HG03280 (cell line): Measurements from ENCODE around the gene UCN.

Experiments used
- ATAC-seq: cut with Tn5 transposase; IDR thresholded peaks from one replicate; pipeline ENCODE4 v1.9.1; 2021; ENCODE audit warnings: mild to moderate bottlenecking, moderate library complexity; ENCODE audit not compliant: unreplicated experiment

UCN gene

GRCh38 chr2:27262379-27263286 lies 45.6 kb downstream of the UCN start, which contains the start of gene SLC30A3:
TSS of gene SLC30A3 (minus strand) at chr2:27263047. CDS start at chr2:27262906, 141 bp downstream.
- no peak for ATAC-seq

- no peak for ATAC-seq
Observed at GRCh38 chr2:27261926-27262298, 46.3 kb downstream of the UCN start.

DNA sequence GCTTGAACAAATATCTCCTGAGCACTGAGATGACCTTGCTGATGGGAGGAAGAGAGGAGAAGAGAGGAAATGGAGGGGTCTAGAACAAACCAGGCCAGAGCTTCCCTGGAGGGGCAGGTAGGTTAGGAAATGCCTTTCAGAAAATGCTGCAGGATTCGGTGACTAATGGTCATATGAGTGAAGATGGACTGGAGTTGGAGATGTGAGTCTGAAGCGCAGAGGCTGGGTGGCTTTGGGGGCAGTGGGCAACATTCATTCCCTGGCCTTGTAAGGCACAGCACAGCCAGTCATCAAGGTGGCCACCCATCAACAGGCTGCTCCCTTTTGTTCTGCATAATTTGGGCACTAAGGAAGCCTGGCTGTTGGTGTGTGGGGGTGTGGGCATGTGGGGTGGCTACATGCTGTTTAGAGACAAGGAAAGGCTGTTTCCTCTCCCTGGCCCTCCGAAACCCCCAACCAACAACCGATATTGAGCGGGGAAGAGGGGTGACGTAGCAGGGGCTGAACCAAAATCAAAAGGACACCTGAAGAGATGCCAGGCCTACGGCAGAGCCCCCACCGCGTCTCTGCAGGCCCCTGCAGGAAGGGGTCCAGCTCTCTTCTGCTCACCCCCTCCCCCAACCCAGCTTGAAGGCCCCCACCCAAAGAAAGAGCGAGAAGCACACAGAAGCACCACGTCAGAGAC lies 46.9 kb downstream of the UCN start:
- ATAC-seq = no peak

DNA sequence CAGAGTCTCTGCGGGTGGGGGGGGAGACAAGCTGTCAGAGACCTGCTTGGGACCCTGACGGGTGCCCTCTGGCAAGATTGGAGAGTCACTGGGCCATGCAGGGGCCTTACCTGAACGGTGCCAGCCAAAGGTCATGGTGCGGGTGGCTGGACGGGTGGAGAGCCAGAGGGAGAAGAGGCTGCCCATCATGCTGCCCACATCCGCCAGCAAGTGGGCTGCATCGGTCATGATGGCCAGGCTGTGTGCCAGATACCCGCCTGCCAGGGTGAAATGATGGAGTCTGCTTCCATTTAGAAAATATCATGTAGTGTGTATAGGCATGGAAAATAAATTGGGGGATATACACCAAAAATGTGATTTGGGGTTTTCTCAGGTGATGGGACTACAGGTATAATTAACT lies 50.2 kb downstream of the UCN start:
- no peak for ATAC-seq
